ENCODE results near the gene IDUA. TPM values are rescaled to one million over a fixed set of nuclear protein-coding genes. Genes with fewer than 3 reads are reported as not detected.
A peak's percentile ranks its signal among the peaks of the same experiment; 100 is the strongest.

IDUA gene
- total RNA-seq, 3 donors from 2014 or later: 29.7 to 45.7 (median 33.4) TPM

GRCh38 chr4:1003271-1004070 is 16.6 kb downstream of the IDUA start:
- H3K4me3 ChIP-seq: no peak overlapping the region
- DNase-seq (no peak), ATAC-seq (no peak)
- H3K36me3 ChIP-seq (ENCODE audit: low read depth): no peaks in the 10 kb centered on the region
- TF ChIP-seq CTCF (IDR thresholded peaks at IDR 0.05): no peak
- H3K4me1 ChIP-seq (ENCODE audit: low read depth): peaks cover 11% of the 10 kb centered on the region
- H3K9me3 ChIP-seq: no peaks in the 10 kb centered on the region
- intact Hi-C loops (cut with DNase I, micrococcal nuclease): no loop called here

GRCh38 chr4:1004071-1004418 is 17.2 kb downstream of the IDUA start:
- H3K9me3 ChIP-seq: no peaks in the 10 kb centered on the region
- H3K4me3 ChIP-seq: no peak overlapping the region
- peaks cover 11% of the 10 kb centered on the region for H3K4me1 ChIP-seq (ENCODE audit: low read depth)
- ATAC-seq (no peak), DNase-seq (no peak)
- no peaks in the 10 kb centered on the region for H3K36me3 ChIP-seq (ENCODE audit: low read depth)
- intact Hi-C loops (cut with DNase I, micrococcal nuclease): no loop called here
- no peak for TF ChIP-seq CTCF (IDR thresholded peaks at IDR 0.05)

- ATAC-seq (no peak), DNase-seq (no peak)
- Histone ChIP-seq H3K4me1 (ENCODE audit: low read depth) (peaks cover 11% of the 10 kb centered on the region), H3K36me3 (ENCODE audit: low read depth) (no peaks in the 10 kb centered on the region), H3K9me3 (no peaks in the 10 kb centered on the region), H3K4me3 (no peak overlapping the region)
- no peak for TF ChIP-seq CTCF (IDR thresholded peaks at IDR 0.05)
- intact Hi-C loops (cut with DNase I, micrococcal nuclease): no loop called here
Measured at GRCh38 chr4:1004557-1005485, 18.0 kb downstream of the IDUA start.

GRCh38 chr4:1006856-1007255 is 20.0 kb downstream of the IDUA start:
- ATAC-seq (no peak), DNase-seq (no peak)
- Histone ChIP-seq H3K36me3 (ENCODE audit: low read depth) (no peaks in the 10 kb centered on the region), H3K9me3 (no peaks in the 10 kb centered on the region), H3K4me3 (no peak overlapping the region), H3K4me1 (ENCODE audit: low read depth) (peaks cover 22% of the 10 kb centered on the region)
- no peak for TF ChIP-seq CTCF (IDR thresholded peaks at IDR 0.05)
- intact Hi-C loops (cut with DNase I, micrococcal nuclease): no loop called here

GRCh38 chr4:1008840-1009541 is 22.1 kb downstream of the IDUA start:
- DNase-seq: peak; percentile 53 to 82 (median 76)

More at GRCh38 chr4:1008840-1009541, 22.1 kb downstream of the IDUA start:
- Histone ChIP-seq H3K4me3 (no peak overlapping the region), H3K9me3 (no peaks in the 10 kb centered on the region), H3K36me3 (ENCODE audit: low read depth) (no peaks in the 10 kb centered on the region), H3K4me1 (ENCODE audit: low read depth) (peaks cover 11% of the 10 kb centered on the region)
- intact Hi-C loops (cut with DNase I, micrococcal nuclease): no loop called here
- no peak for TF ChIP-seq CTCF (IDR thresholded peaks at IDR 0.05)
- peak; percentile 5 for ATAC-seq
